ENCODE measurements around the gene SAMMSON.

Gene SAMMSON

DNA sequence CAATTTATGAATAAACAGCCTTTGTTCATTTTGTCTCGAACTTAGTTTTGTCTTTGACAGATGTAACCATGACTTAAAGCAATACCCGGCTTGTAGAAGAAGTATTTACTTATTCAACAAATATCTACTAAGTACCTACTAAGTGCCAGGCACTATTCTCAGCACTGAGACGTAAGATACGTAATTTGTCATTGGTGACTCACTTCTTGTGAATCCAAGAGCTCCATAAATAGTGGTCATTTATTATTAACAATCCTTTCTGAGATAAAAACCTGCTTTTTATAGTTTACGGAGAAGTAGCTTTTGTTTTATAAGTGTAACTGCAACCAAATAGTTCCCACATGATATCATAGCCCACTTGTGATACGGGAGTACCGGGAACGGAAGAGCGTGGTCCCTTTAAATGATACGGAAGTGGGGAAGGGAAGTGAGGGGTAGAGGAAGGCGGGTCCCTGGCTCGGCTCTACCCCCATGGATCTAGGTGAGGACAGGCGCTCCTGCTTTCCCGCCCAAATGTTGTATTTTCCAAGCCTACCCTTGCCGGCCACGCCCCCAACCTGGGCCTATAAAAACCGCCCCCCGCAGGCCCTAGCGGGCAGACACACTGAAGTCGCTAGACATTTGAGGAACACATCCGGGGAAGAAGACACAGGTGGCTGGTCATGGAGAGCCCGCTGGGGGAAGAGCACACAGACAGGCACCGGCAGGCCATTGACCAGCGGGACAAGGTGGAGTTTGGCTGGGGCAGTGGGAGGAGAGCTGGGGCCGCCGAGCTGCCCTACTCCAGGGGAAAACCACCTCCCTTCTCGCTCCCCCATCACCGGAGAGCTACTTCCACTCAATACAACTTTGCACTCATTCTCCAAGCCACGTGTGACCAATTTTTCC, at the start of gene SAMMSON:
Gene SAMMSON (plus strand): TSS at position 594 of the 888 bp plus-strand sequence.
- no peak for DNase-seq

- no peak for DNase-seq
These were observed 47.9 kb upstream of the SAMMSON start for GRCh38 chr3:69951616-69952015.

DNA sequence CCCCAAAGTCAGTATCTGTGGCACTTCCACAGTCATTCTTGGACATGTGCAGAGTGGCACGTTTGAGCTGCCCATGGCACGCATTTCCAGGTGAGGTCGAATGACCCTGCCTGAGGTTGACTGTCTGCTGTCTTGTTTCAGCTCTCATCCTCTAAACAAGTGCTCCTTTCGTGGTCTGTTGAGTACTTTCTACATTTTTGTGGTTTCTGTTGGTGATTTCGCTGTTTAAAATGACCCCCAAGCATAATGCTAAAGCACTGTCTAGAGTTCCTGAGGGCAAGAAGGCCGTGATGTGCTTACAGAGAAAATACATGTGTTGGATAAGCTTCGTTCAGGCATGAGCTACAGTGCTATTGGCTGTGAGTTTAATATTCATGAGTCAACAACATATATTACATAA, 40.0 kb upstream of the SAMMSON start:
- no peak for DNase-seq

- DNase-seq: no peak
These were observed 37.7 kb upstream of the SAMMSON start for GRCh38 chr3:69961706-69962439.

DNA sequence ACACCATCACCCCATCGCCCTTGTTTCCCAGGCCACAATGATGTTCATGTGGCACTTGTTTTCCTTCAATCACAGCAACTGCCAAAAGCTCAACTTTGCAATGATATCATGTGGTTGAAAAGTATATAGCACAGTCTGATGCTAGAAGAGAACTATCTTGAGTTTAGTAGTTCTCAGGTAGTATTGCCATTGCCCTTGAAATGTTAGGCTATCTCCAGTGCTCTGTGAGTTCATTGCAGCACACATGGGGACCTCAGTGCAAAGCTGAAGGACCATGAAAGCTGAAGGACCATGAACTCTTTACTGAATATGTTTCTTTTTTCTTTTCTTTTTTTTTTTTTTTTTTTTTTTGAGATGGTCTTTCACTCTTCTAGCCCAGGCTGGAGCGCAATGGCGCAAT, 35.9 kb upstream of the SAMMSON start:
- no peak for DNase-seq

DNA sequence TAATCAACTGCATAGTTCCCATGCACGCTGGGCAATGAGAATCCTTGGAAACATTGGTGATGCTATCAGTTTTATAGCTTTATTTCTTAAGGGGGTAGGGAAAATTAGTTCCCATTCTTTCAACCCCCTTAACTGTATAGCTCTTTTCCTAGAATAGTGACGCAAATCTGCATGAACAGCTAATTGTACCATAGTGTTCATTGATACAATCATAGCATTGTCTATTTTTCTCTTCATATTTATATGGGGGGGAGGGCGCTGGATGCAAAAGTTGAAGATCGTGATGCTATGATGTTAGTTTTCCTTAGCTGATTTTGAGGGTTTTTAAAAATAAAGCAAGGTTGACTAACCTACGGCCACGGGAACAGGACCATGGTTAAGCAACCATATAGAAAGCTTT, 32.4 kb upstream of the SAMMSON start:
- DNase-seq: no peak

DNA sequence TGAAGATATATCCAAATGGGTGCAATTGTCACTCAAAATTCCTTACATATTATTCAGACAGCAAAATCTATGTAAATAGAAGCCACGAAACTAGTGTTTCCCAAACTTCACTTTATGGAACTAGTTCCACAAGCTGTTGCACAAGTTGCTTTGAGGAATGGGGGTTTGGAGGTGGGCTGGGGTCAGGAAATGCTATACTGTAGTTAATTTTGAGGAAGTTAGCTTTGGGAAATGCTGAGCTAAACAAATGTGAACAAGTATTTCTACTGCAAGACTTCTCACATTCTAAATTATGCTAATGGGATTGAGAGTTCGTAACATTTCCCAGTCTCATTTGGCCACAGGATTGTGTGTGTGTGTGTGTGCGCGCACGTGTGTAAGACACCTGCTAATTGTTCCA, 28.7 kb upstream of the SAMMSON start:
- no peak for DNase-seq

DNA sequence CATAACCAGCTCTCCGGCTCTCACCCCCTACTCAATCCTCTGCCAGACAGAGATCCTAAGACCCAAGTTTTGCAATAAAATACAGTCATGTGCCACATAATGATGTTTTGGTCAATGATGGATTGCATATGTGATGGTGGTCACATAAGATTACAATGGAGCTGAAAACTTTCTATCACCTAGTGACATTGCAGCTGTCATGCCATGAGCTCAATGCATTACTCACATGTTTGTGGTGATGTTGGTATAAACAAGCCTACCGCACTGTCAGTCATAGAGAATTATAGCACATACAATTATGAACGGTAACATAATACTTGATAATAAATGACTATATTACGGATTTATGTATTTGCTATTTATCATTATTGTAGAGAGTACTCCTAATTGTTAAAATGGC, 26.9 kb upstream of the SAMMSON start:
- DNase-seq: no peak

GRCh38 chr3:69976021-69976420, 23.5 kb upstream of the SAMMSON start:
- DNase-seq: no peak

- DNase-seq: no peak
These were observed 15.8 kb upstream of the SAMMSON start for GRCh38 chr3:69983546-69984265.

- DNase-seq: no peak
These were observed 14.3 kb upstream of the SAMMSON start for GRCh38 chr3:69985266-69985665.

GRCh38 chr3:69986419-69986818, 13.1 kb upstream of the SAMMSON start:
- DNase-seq: no peak

DNA sequence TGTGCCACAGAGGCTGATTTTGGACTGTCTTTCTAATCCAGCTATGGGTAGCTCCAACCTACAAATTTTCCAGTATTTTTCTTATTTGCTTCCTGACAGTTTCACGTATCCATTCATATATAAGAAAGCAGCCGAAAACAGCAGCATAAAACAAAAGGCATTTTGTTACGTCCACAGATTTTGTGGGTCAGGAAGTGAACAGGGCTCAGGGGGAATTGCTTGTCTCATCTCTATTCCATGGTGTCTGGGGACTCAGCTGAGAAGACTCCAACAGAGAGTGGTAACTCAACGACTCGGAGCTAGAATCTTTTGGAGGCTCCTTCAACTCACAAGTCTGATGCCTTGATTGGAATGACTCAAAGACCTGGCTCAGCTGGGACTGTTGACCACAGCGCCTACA, 11.7 kb upstream of the SAMMSON start:
- DNase-seq: no peak

GRCh38 chr3:69993757-69994156, 5.8 kb upstream of the SAMMSON start:
- no peak for DNase-seq

DNA sequence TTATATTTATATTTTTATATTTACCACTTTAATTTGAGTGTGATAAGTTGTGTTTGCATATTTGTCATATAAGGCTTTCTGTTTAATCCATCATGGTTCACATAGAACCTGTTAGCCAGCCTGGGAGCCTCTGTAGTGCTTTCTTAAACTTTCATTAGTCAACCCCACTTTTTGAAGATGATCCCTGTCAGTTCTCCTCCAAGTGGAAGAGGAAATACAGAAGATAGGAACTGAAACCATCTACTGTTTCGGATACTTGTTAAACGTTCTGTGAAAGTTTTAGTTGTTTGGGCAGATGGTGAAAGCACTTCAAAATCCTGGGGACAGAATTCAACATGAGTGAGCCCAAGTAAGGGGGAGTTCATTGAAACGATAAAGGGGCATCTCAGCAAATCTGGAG, 4.6 kb upstream of the SAMMSON start:
- DNase-seq: no peak

- DNase-seq: no peak
These were observed 1.8 kb upstream of the SAMMSON start for GRCh38 chr3:69997631-69998307.

- no peak for DNase-seq
These were observed 784 bp upstream of the SAMMSON start for GRCh38 chr3:69998759-69999139.

GRCh38 chr3:70000028-70000410, 486 bp downstream of the SAMMSON start:
- DNase-seq: no peak

- DNase-seq: no peak
These were observed 1.1 kb downstream of the SAMMSON start for GRCh38 chr3:70000563-70001081.

- no peak for DNase-seq
These were observed 3.6 kb downstream of the SAMMSON start for GRCh38 chr3:70003119-70003518.

- no peak for DNase-seq
These were observed 6.6 kb downstream of the SAMMSON start for GRCh38 chr3:70006089-70006488.

DNA sequence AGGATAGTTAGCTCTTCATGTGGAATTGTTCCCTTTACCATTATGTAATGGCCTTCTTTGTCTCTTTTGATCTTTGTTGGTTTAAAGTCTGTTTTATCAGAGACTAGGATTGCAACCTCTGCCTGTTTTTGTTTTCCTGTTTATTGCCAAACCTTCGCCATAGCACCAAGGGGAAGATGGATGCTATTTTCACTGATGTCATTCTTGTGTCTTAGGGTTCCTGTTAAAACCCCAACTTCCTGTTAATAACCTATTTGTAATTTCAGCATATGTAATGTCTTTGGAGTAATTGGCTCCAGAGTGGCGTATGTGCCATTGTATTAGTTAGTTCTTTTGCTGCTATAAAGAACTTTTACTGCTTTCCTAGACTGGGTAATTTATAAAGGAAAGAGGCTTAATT, 10.8 kb downstream of the SAMMSON start:
- DNase-seq: no peak

- no peak for DNase-seq
These were observed 12.0 kb downstream of the SAMMSON start for GRCh38 chr3:70011582-70011981.

Data from GDM1 (cell line).